Measurements from ENCODE around the gene TAB2.

GRCh38 chr6:149400050-149400449 is 82.5 kb downstream of the TAB2 start, which contains the start of gene SUMO4:
- TF ChIP-seq HOXA7 (CRISPR knock-in tag; IDR thresholded peaks at IDR 0.05; ENCODE audit: borderline replicate concordance) (no peak), OVOL3 (tag by site-specific recombination; IDR thresholded peaks at IDR 0.05) (no peak), CTCF (tag by site-specific recombination; IDR thresholded peaks at IDR 0.05) (no peak), ZNF274 (IDR thresholded peaks at IDR 0.05; ENCODE audit: low read length) (no peak), ZNF274 (tag by site-specific recombination; IDR thresholded peaks at IDR 0.05; ENCODE audit: borderline replicate concordance) (no peak), KLF8 (tag by site-specific recombination; IDR thresholded peaks at IDR 0.05) (no peak), ZNF449 (tag by site-specific recombination; IDR thresholded peaks at IDR 0.05) (no peak), PBX3 (CRISPR knock-in tag; IDR thresholded peaks at IDR 0.05) (no peak), BCL6B (tag by site-specific recombination; IDR thresholded peaks at IDR 0.05) (no peak), ZNF174 (tag by site-specific recombination; IDR thresholded peaks at IDR 0.05) (no peak), TCF7L2 (IDR thresholded peaks at IDR 0.05; ENCODE audit: borderline replicate concordance, low read depth, low read length) (no peak), KLF1 (tag by site-specific recombination; IDR thresholded peaks at IDR 0.05) (no peak)
